SJSA1 (cell line): ENCODE data around the gene TMEM120B. TPM values are rescaled to one million over a fixed set of nuclear protein-coding genes. Genes with fewer than 3 reads are reported as not detected.
"Not testable (repeated sequence)": the region's sequence is repeated elsewhere in the genome, so short reads cannot be mapped to it uniquely, and the experiment has no call there.

Experiments used
- DNase-seq, 2 experiments: peaks; one replicate each; pipeline ENCODE4 v3.0.0-alpha.2; 2015 to 2020; ENCODE audit warnings: low spot score in 2 of 2, low read depth in 1 of 2
- H3K27ac ChIP-seq: fragments of 250-450 bp; sonication (Bioruptor Pico); 2 replicates; pipeline ENCODE4 v1.5.1; 2020; ENCODE audit warnings: mild to moderate bottlenecking, moderate library complexity
- H3K27me3 ChIP-seq: fragments of 250-450 bp; sonication (Bioruptor Pico); replicated peaks from 2 replicates; pipeline ENCODE4 v1.5.1; 2020; ENCODE audit warnings: mild to moderate bottlenecking, moderate library complexity
- H3K36me3 ChIP-seq: fragments of 250-450 bp; sonication (Bioruptor Pico); 2 replicates; pipeline ENCODE4 v1.5.1; 2020; ENCODE audit warnings: mild to moderate bottlenecking
- H3K4me1 ChIP-seq: fragments of 250-450 bp; sonication (Bioruptor Pico); replicated peaks from 2 replicates; pipeline ENCODE4 v1.6.1; 2021; ENCODE audit warnings: mild to moderate bottlenecking
- H3K4me3 ChIP-seq: fragments of 250-450 bp; sonication (Bioruptor Pico); 2 replicates; pipeline ENCODE4 v1.5.1; 2020; ENCODE audit warnings: mild to moderate bottlenecking
- H3K9me3 ChIP-seq: fragments of 250-450 bp; sonication (Bioruptor Pico); replicated peaks from 2 replicates; pipeline ENCODE4 v1.5.1; 2020; ENCODE audit warnings: mild to moderate bottlenecking
- total RNA-seq: library from RNA; depleted of rRNA; stranded (reverse); fragments of >200 nt; shearing (Covaris generic); gene quantifications from 2 replicates; pipeline ENCODE4 v1.2.3, GENCODE V29; 2014

Gene TMEM120B
- total RNA-seq, 1 experiment from 2014 or later: 14.0 TPM

GRCh38 chr12:121693155-121693687, 19.3 kb upstream of the TMEM120B start:
- H3K4me1 ChIP-seq: peaks cover 4% of the 10 kb centered on the region; the same call in 1 of the 2 replicates
- no peak for DNase-seq
- no peak overlapping the region for H3K27ac ChIP-seq
- H3K4me3 ChIP-seq: no peak overlapping the region
- H3K9me3 ChIP-seq: no peaks in the 10 kb centered on the region
- no peaks in the 10 kb centered on the region for H3K27me3 ChIP-seq
- no peaks in the 10 kb centered on the region for H3K36me3 ChIP-seq

GRCh38 chr12:121697093-121697698, 15.4 kb upstream of the TMEM120B start:
- Histone ChIP-seq H3K27ac (no peak overlapping the region), H3K27me3 (no peaks in the 10 kb centered on the region), H3K9me3 (no peaks in the 10 kb centered on the region), H3K4me1 (no peaks in the 10 kb centered on the region), H3K36me3 (no peaks in the 10 kb centered on the region), H3K4me3 (no peak overlapping the region)
- peak in 1 of 2 experiments; percentile 46 for DNase-seq

- not testable (repeated sequence) for H3K9me3 ChIP-seq, H3K36me3 ChIP-seq, H3K4me3 ChIP-seq, H3K27me3 ChIP-seq, H3K4me1 ChIP-seq, DNase-seq, H3K27ac ChIP-seq
Observed at GRCh38 chr12:121697861-121698260, 14.7 kb upstream of the TMEM120B start.

GRCh38 chr12:121701667-121702277, 10.8 kb upstream of the TMEM120B start:
- no peak for DNase-seq

GRCh38 chr12:121702944-121703343, 9.6 kb upstream of the TMEM120B start:
- Histone ChIP-seq H3K9me3 (no peaks in the 10 kb centered on the region), H3K4me3 (no peak overlapping the region), H3K27ac (no peak overlapping the region), H3K27me3 (no peaks in the 10 kb centered on the region), H3K4me1 (no peaks in the 10 kb centered on the region), H3K36me3 (no peaks in the 10 kb centered on the region)
- no peak for DNase-seq

More at GRCh38 chr12:121701667-121702277, 10.8 kb upstream of the TMEM120B start:
- Histone ChIP-seq H3K4me1 (no peaks in the 10 kb centered on the region), H3K27me3 (no peaks in the 10 kb centered on the region), H3K4me3 (no peak overlapping the region), H3K27ac (no peak overlapping the region), H3K36me3 (no peaks in the 10 kb centered on the region), H3K9me3 (no peaks in the 10 kb centered on the region)

GRCh38 chr12:121705514-121705913, 7.0 kb upstream of the TMEM120B start:
- DNase-seq: no peak
- Histone ChIP-seq H3K36me3 (no peaks in the 10 kb centered on the region), H3K27me3 (no peaks in the 10 kb centered on the region), H3K4me1 (no peaks in the 10 kb centered on the region; the same call in 1 of the 2 replicates), H3K9me3 (no peaks in the 10 kb centered on the region; the same call in 1 of the 2 replicates), H3K27ac (no peak overlapping the region), H3K4me3 (no peak overlapping the region)

GRCh38 chr12:121708313-121709063, 4.1 kb upstream of the TMEM120B start:
- no peak for DNase-seq
- H3K36me3 ChIP-seq: peaks cover 3% of the 10 kb centered on the region
- H3K27ac ChIP-seq: no peak overlapping the region
- H3K27me3 ChIP-seq: no peaks in the 10 kb centered on the region
- H3K4me3 ChIP-seq: no peak overlapping the region
- H3K4me1 ChIP-seq: peaks cover 16% of the 10 kb centered on the region
- no peaks in the 10 kb centered on the region; the same call in 1 of the 2 replicates for H3K9me3 ChIP-seq

GRCh38 chr12:121709064-121709424, 3.5 kb upstream of the TMEM120B start:
- H3K36me3 ChIP-seq, DNase-seq, H3K9me3 ChIP-seq, H3K27ac ChIP-seq, H3K4me3 ChIP-seq, H3K27me3 ChIP-seq: not testable (repeated sequence)
- peaks cover 21% of the 10 kb centered on the region for H3K4me1 ChIP-seq

- H3K4me3 ChIP-seq: no peak overlapping the region
- peaks cover 3% of the 10 kb centered on the region for H3K36me3 ChIP-seq
- DNase-seq: peak; percentile 23 to 52
- H3K9me3 ChIP-seq: no peaks in the 10 kb centered on the region; the same call in 1 of the 2 replicates
- H3K4me1 ChIP-seq: peaks cover 23% of the 10 kb centered on the region
- peak overlapping the region; percentile 14 for H3K27ac ChIP-seq
- no peaks in the 10 kb centered on the region for H3K27me3 ChIP-seq
Observed at GRCh38 chr12:121709478-121709961, 3.0 kb upstream of the TMEM120B start.

- H3K4me1 ChIP-seq: peaks cover 25% of the 10 kb centered on the region
- DNase-seq: no peak
Observed at GRCh38 chr12:121711361-121712189, 977 bp upstream of the TMEM120B start.

GRCh38 chr12:121712190-121712460, 427 bp upstream of the TMEM120B start:
- H3K9me3 ChIP-seq: no peaks in the 10 kb centered on the region; the same call in 1 of the 2 replicates
- peaks cover 31% of the 10 kb centered on the region for H3K4me1 ChIP-seq
- H3K4me3 ChIP-seq: peak overlapping the region; percentile 97
- H3K27ac ChIP-seq: peak overlapping the region; percentile 54
- DNase-seq: peak in 1 of 2 experiments; percentile 71
- H3K27me3 ChIP-seq: no peaks in the 10 kb centered on the region
- H3K36me3 ChIP-seq: peaks cover 7% of the 10 kb centered on the region

More at GRCh38 chr12:121711361-121712189, 977 bp upstream of the TMEM120B start:
- Histone ChIP-seq H3K36me3 (peaks cover 7% of the 10 kb centered on the region), H3K9me3 (no peaks in the 10 kb centered on the region; the same call in 1 of the 2 replicates), H3K4me3 (peak overlapping the region; percentile 97), H3K27me3 (no peaks in the 10 kb centered on the region), H3K27ac (peak overlapping the region; percentile 54)

- Histone ChIP-seq H3K9me3 (no peaks in the 10 kb centered on the region; the same call in 1 of the 2 replicates), H3K27ac (no peak overlapping the region)
- no peak for DNase-seq
Observed at GRCh38 chr12:121713257-121713777, 765 bp downstream of the TMEM120B start.

GRCh38 chr12:121713793-121714192, 1.2 kb downstream of the TMEM120B start:
- H3K27me3 ChIP-seq: no peaks in the 10 kb centered on the region
- H3K9me3 ChIP-seq: no peaks in the 10 kb centered on the region; the same call in 1 of the 2 replicates
- H3K4me3 ChIP-seq: peak overlapping the region; percentile 97
- no peak overlapping the region for H3K27ac ChIP-seq
- peaks cover 34% of the 10 kb centered on the region for H3K4me1 ChIP-seq
- DNase-seq: no peak
- peaks cover 7% of the 10 kb centered on the region for H3K36me3 ChIP-seq

More at GRCh38 chr12:121713257-121713777, 765 bp downstream of the TMEM120B start:
- H3K27me3 ChIP-seq: no peaks in the 10 kb centered on the region
- peak overlapping the region; percentile 97 for H3K4me3 ChIP-seq
- H3K36me3 ChIP-seq: peaks cover 7% of the 10 kb centered on the region
- peaks cover 34% of the 10 kb centered on the region for H3K4me1 ChIP-seq
